SK-N-SH (cell line): Measurements from ENCODE around the gene FBXL7. TPM values are rescaled to one million over a fixed set of nuclear protein-coding genes. Genes with fewer than 3 reads are reported as not detected.

Experiments used
- CTCF ChIA-PET: fragments of 300-600, 350-600 bp; formaldehyde crosslinking; extraction: SDS; loops from one replicate; lab custom pipeline; 2021; lab: Yijun Ruan, JAX
- POLR2A ChIA-PET: fragments of 350-600 bp; sonication (Branson Sonifier 250); formaldehyde crosslinking; extraction: SDS; loops from one replicate; lab custom pipeline; 2020; ENCODE audit warnings: antibody characterized with exemption, inconsistent platforms; lab: Yijun Ruan, JAX
- DNase-seq: peaks from one replicate; pipeline ENCODE4 v3.0.0; 2012
- H2AFZ ChIP-seq: fragments of 200-600 bp; sonication (generic); 2 replicates; pipeline ENCODE4 v1.8.1; 2016; ENCODE audit warnings: antibody characterized with exemption, mild to moderate bottlenecking, low read depth
- H3F3A ChIP-seq: fragments of 200-600 bp; sonication (generic); replicated peaks from 2 replicates; pipeline ENCODE3; 2016; ENCODE audit warnings: antibody characterized with exemption, mild to moderate bottlenecking; ENCODE audit not compliant: insufficient read depth
- H3K27ac ChIP-seq, 2 experiments: fragments of 200-500 bp in 1 of 2; fragments of 200-600 bp in 1 of 2; sonication (Bioruptor generic) in 1 of 2; sonication (generic), shearing (Covaris generic) in 1 of 2; 2 replicates each; pipeline versions ENCODE4 v1.5.1 to v1.6.1; 2014 to 2016; ENCODE audit warnings: low read depth in 2 of 2, inconsistent platforms in 1 of 2, low read length in 1 of 2, mild to moderate bottlenecking in 1 of 2, mixed read lengths in 1 of 2
- H3K27me3 ChIP-seq: fragments of 200-600 bp; sonication (generic), shearing (Covaris generic); 2 replicates; pipeline ENCODE4 v1.6.1; 2016; ENCODE audit warnings: mixed run types; ENCODE audit not compliant: insufficient read depth
- H3K36me3 ChIP-seq, 2 experiments: fragments of 200-500 bp in 1 of 2; fragments of 200-600 bp in 1 of 2; sonication (Bioruptor generic) in 1 of 2; sonication (generic) in 1 of 2; replicated peaks in 1 of 2; 2 replicates each; pipeline versions ENCODE3 to v1.5.1; 2014 to 2016; ENCODE audit warnings: low read length in 1 of 2, mild to moderate bottlenecking in 1 of 2; ENCODE audit not compliant: insufficient read depth in 2 of 2, control insufficient read depth in 1 of 2
- H3K4me1 ChIP-seq, 2 experiments: fragments of 200-500 bp in 1 of 2; fragments of 200-600 bp in 1 of 2; sonication (Bioruptor generic) in 1 of 2; sonication (generic), shearing (Covaris generic) in 1 of 2; 2 replicates each; pipeline versions ENCODE4 v1.5.1 to v1.6.1; 2014 to 2016; ENCODE audit warnings: low read depth in 1 of 2, low read length in 1 of 2, mixed run types in 1 of 2; ENCODE audit not compliant: insufficient read depth in 2 of 2, control insufficient read depth in 1 of 2
- H3K4me2 ChIP-seq: fragments of 200-600 bp; sonication (generic), shearing (Covaris generic); 2 replicates; pipeline ENCODE4 v1.6.1; 2017; ENCODE audit warnings: mixed run types
- H3K4me3 ChIP-seq, 2 experiments: fragments of 200-500 bp in 1 of 2; fragments of 200-600 bp in 1 of 2; sonication (Bioruptor generic) in 1 of 2; sonication (generic), shearing (Covaris generic) in 1 of 2; 2 replicates each; pipeline versions ENCODE4 v1.5.1 to v1.8.1; 2014 to 2016; ENCODE audit warnings: low read depth in 2 of 2, inconsistent platforms in 1 of 2, low read length in 1 of 2, mild to moderate bottlenecking in 1 of 2, mixed read lengths in 1 of 2, moderate library complexity in 1 of 2
- H3K79me2 ChIP-seq: fragments of 200-600 bp; sonication (generic); 2 replicates; pipeline ENCODE4 v1.8.1; 2017; ENCODE audit warnings: mild to moderate bottlenecking; ENCODE audit not compliant: insufficient read depth
- H3K9ac ChIP-seq: fragments of 200-600 bp; sonication (generic); 2 replicates; pipeline ENCODE4 v1.6.1; 2017; ENCODE audit warnings: mixed run types
- H3K9me2 ChIP-seq: fragments of 200-600 bp; sonication (generic); 2 replicates; pipeline ENCODE4 v1.6.1; 2017; ENCODE audit warnings: mixed run types
- H3K9me3 ChIP-seq: fragments of 200-600 bp; sonication (generic); 2 replicates; pipeline ENCODE4 v1.6.1; 2017; ENCODE audit warnings: mixed run types, mild to moderate bottlenecking, moderate library complexity
- H4K20me1 ChIP-seq: fragments of 200-600 bp; sonication (generic); 2 replicates; pipeline ENCODE4 v1.6.1; 2017; ENCODE audit warnings: mild to moderate bottlenecking, mixed run types; ENCODE audit not compliant: insufficient read depth
- CHD2 ChIP-seq: fragments of 150-350 bp; IDR thresholded peaks from 2 replicates; pipeline ENCODE4 v1.6.1; 2018; ENCODE audit warnings: low read length; ENCODE audit not compliant: partially characterized antibody
- FOSL2 ChIP-seq: IDR thresholded peaks from 2 replicates; pipeline ENCODE4 v1.4.0; 2012; ENCODE audit warnings: low read depth, mild to moderate bottlenecking, moderate library complexity, borderline replicate concordance
- FOXM1 ChIP-seq: IDR thresholded peaks from 2 replicates; pipeline ENCODE4 v1.4.0; 2012; ENCODE audit warnings: low read depth, mild to moderate bottlenecking
- GABPA ChIP-seq: IDR thresholded peaks from 2 replicates; pipeline ENCODE4 v1.4.0; 2012; ENCODE audit warnings: low read depth, mild to moderate bottlenecking
- GATA2 ChIP-seq: sonication (generic); formaldehyde crosslinking; IDR thresholded peaks from 2 replicates; pipeline ENCODE4 v1.5.0; 2020; ENCODE audit warnings: mild to moderate bottlenecking, missing genetic modification reagents
- IRF3 ChIP-seq: fragments of 150-350 bp; IDR thresholded peaks from 2 replicates; pipeline ENCODE4 v1.6.1; 2016; ENCODE audit warnings: mild to moderate bottlenecking, low read depth, low read length
- MAX ChIP-seq: IDR thresholded peaks from 2 replicates; pipeline ENCODE4 v1.4.0; 2012; ENCODE audit warnings: low read depth
- MXI1 ChIP-seq: IDR thresholded peaks from 2 replicates; pipeline ENCODE4 v1.6.1; 2012; ENCODE audit warnings: mild to moderate bottlenecking, low read depth, low read length, improper control_type of control experiment
- NRF1 ChIP-seq: IDR thresholded peaks from 2 replicates; pipeline ENCODE4 v1.6.1; 2012; ENCODE audit warnings: low read depth, mild to moderate bottlenecking, low read length
- POLR2AphosphoS5 ChIP-seq: IDR thresholded peaks from 2 replicates; pipeline ENCODE4 v1.6.1; 2012; ENCODE audit warnings: low read depth, low read length
- RAD21 ChIP-seq: IDR thresholded peaks from 2 replicates; pipeline ENCODE4 v1.6.1; 2012; ENCODE audit warnings: mild to moderate bottlenecking, low read length
- RCOR1 ChIP-seq: fragments of 150-350 bp; IDR thresholded peaks from 2 replicates; pipeline ENCODE4 v1.6.1; 2017; ENCODE audit warnings: antibody characterized with exemption, low read length
- SIN3A ChIP-seq: IDR thresholded peaks from 2 replicates; pipeline ENCODE4 v1.6.1; 2012; ENCODE audit warnings: low read depth, mild to moderate bottlenecking, low read length, moderate library complexity, borderline replicate concordance
- TEAD4 ChIP-seq: IDR thresholded peaks from 2 replicates; pipeline ENCODE4 v1.4.0; 2012; ENCODE audit warnings: mild to moderate bottlenecking, borderline replicate concordance; ENCODE audit not compliant: insufficient read depth
- ZBTB33 ChIP-seq: IDR thresholded peaks from 2 replicates; pipeline ENCODE4 v1.4.0; 2012; ENCODE audit warnings: low read depth, borderline replicate concordance
- WGBS: methylation state at CpG from one replicate; pipeline ENCODE4 v1.1.6; 2017; ENCODE audit warnings: low lambda C conversion rate; 5-methylcytosine and 5-hydroxymethylcytosine counted together
- polyA plus RNA-seq, 3 experiments: library from polyadenylated mRNA; depleted of rRNA; stranded (reverse); fragments of >200 nt; gene quantifications; 2 replicates each; pipeline ENCODE4 v1.2.3, GENCODE V29; 2012

Gene FBXL7
- polyA plus RNA-seq, 1 of the 3 experiments (the other 2 are of a cell fraction): 7.0 TPM

- no peak for TF ChIP-seq GATA2 (CRISPR knock-in tag)
- TF ChIP-seq, all 33 proteins: peak for 0
These were observed 111.0 kb downstream of the FBXL7 start (continued) for GRCh38 chr5:15611008-15611407.

- Histone ChIP-seq H2AFZ (no peak overlapping the region), H4K20me1 (no peaks in the 10 kb centered on the region), H3K27me3 (no peaks in the 10 kb centered on the region), H3K79me2 (peaks cover 13% of the 10 kb centered on the region; the same call in 1 of the 2 replicates), H3K9me2 (no peaks in the 10 kb centered on the region), H3F3A (peaks cover 7% of the 10 kb centered on the region), H3K4me1 (peaks cover 0 to 4% of the 10 kb centered on the region in 2 experiments; a peak in 2 of 4 replicates), H3K36me3 (no peaks in the 10 kb centered on the region), H3K27ac (no peak overlapping the region), H3K4me2 (no peak overlapping the region), H3K9ac (no peak overlapping the region), H3K4me3 (no peak overlapping the region), H3K9me3 (no peaks in the 10 kb centered on the region)
- no peak for DNase-seq
- POLR2A ChIA-PET: no interaction called here
- WGBS: 95% methylated on average over 1 of the region's 1 CpG
- CTCF ChIA-PET: interaction anchor here (1.2 kb wide), 1 partner anchor 13 kb away, joined by 3 read pairs; no protein-coding TSS in a partner anchor
- TF ChIP-seq NRF1: no peak
- TF ChIP-seq IRF3: no peak
- TF ChIP-seq ZBTB33: no peak
- no peak for TF ChIP-seq SIN3A
- no peak for TF ChIP-seq MXI1
- TF ChIP-seq FOSL2: no peak
- no peak for TF ChIP-seq TEAD4
These were observed 113.1 kb downstream of the FBXL7 start for GRCh38 chr5:15612915-15613635.

GRCh38 chr5:15614679-15615078, 114.7 kb downstream of the FBXL7 start:
- no peak for DNase-seq
- CTCF ChIA-PET: interaction anchor here (1.0 to 1.7 kb wide), 2 partner anchors 16 to 112 kb away, joined by 3 read pairs; no protein-coding TSS in a partner anchor

More at GRCh38 chr5:15614679-15615078, 114.7 kb downstream of the FBXL7 start:
- peaks cover 7% of the 10 kb centered on the region for H3F3A ChIP-seq
- H3K36me3 ChIP-seq: no peaks in the 10 kb centered on the region
- no peaks in the 10 kb centered on the region for H3K27me3 ChIP-seq
- no peak for TF ChIP-seq RCOR1
- TF ChIP-seq FOSL2: no peak
- TF ChIP-seq TEAD4: no peak
- TF ChIP-seq CHD2: no peak
- TF ChIP-seq GABPA: no peak
- no peak for TF ChIP-seq POLR2AphosphoS5
- no peak for TF ChIP-seq NRF1
- TF ChIP-seq MAX: no peak
- no peak for TF ChIP-seq FOXM1
- no peak for TF ChIP-seq RAD21
- no peak for TF ChIP-seq MXI1
- TF ChIP-seq, all 33 proteins: peak for 0
- Histone ChIP-seq H3K4me2 (no peak overlapping the region), H3K79me2 (peaks cover 19% of the 10 kb centered on the region; the same call in 1 of the 2 replicates), H4K20me1 (no peaks in the 10 kb centered on the region), H3K9me3 (no peaks in the 10 kb centered on the region), H3K9ac (no peak overlapping the region), H3K9me2 (no peaks in the 10 kb centered on the region), H3K4me1 (peaks cover 0 to 5% of the 10 kb centered on the region in 2 experiments; a peak in 2 of 4 replicates), H3K4me3 (no peak overlapping the region), H2AFZ (no peak overlapping the region), H3K27ac (no peak overlapping the region)
- 91% methylated on average over 4 of the region's 4 CpGs for WGBS
- POLR2A ChIA-PET: no interaction called here
